Ovary (tissue), 9 donors: ENCODE results near the gene F10. TPM values are rescaled to one million over a fixed set of nuclear protein-coding genes. Genes with fewer than 3 reads are reported as not detected.

Experiments
- DNase-seq, 5 donors: peaks; one replicate each; pipeline ENCODE4 v3.0.0-alpha.2; 2019 to 2020
- H3K27ac ChIP-seq, 2 donors: fragments of 200-600 bp; one replicate each; pipeline versions ENCODE4 v1.5.1 to v1.8.0; 2019 to 2022
- H3K27me3 ChIP-seq: fragments of 200-600 bp; one replicate; pipeline ENCODE4 v1.8.0; 2022
- H3K36me3 ChIP-seq: fragments of 200-600 bp; sonication (generic); one replicate; pipeline ENCODE4 v1.5.1; 2019
- H3K4me1 ChIP-seq: one replicate; pipeline ENCODE4 v1.8.1; 2013; ENCODE audit warnings: mild to moderate bottlenecking, moderate library complexity; ENCODE audit not compliant: insufficient read depth
- H3K4me3 ChIP-seq: fragments of 200-600 bp; sonication (generic); one replicate; pipeline ENCODE4 v1.5.1; 2017
- H3K9me3 ChIP-seq, 2 donors: fragments of 200-600 bp in 1 of 2; sonication (generic) in 1 of 2; one replicate each; pipeline versions ENCODE4 v1.5.1 to v1.8.1; 2013 to 2019; ENCODE audit warnings: mild to moderate bottlenecking in 1 of 2, moderate library complexity in 1 of 2
- EP300 ChIP-seq: sonication (generic); formaldehyde crosslinking; IDR thresholded peaks from one replicate; pipeline ENCODE4 v1.6.1; 2017; ENCODE audit warnings: antibody characterized with exemption
- POLR2A ChIP-seq: fragments of 450-650 bp; IDR thresholded peaks from one replicate; pipeline ENCODE4 v1.6.1; 2017; ENCODE audit warnings: antibody characterized with exemption, mild to moderate bottlenecking, moderate library complexity
- WGBS, 3 donors: extraction: QIAGEN DNeasy Blood & Tissue Kit in 1 of 3; methylation state at CpG; one replicate each; pipeline versions ENCODE4 v1.1.5 to v1.1.7; 2013 to 2017; 5-methylcytosine and 5-hydroxymethylcytosine counted together
- intact Hi-C, 4 donors: fragments of 100-400 bp; cut with DNase I; formaldehyde crosslinking; loops; one replicate each; pipeline versions ENCODE4 v1.11.0 to v1.15.1; 2022 to 2023
- polyA plus RNA-seq, 2 donors: library from polyadenylated mRNA; stranded (reverse); fragments of 200-250 nt in 1 of 2; fragments of 350-450 nt in 1 of 2; fragmentation: Illumina TruSeq in 1 of 2; extraction: RNeasy Lipid Tissue Mini Kit (QIAGEN cat#74804) in 1 of 2; gene quantifications; one replicate each; pipeline ENCODE4 v1.2.3, GENCODE V29; 2013 to 2014
- small RNA-seq: library from RNA; depleted of rRNA; stranded (forward); fragments of <200 nt; gene quantifications from one replicate; pipeline ENCODE3, GENCODE V24; 2016
- total RNA-seq, 7 donors: library from RNA; depleted of rRNA in 2 of 7; stranded (reverse); fragments of >200 nt in 2 of 7; fragmentation: NEBNext Ultra II Directional in 3 of 7; extraction: Animal tissue kit (Norgen Biotek cat#: 25700) in 3 of 7; gene quantifications; one replicate each; pipeline versions ENCODE4 v1.1.0 to v1.2.4, GENCODE V29; 2016 to 2023
- TF ChIP-seq, protein P1 (sequence below), 3 donors: fragments of 450-650 bp in 2 of 3; fragments of 200-600 bp in 1 of 3; IDR thresholded peaks; one replicate each; pipeline versions ENCODE4 v1.5.1 to v1.8.0; 2016 to 2022; ENCODE audit warnings: antibody characterized with exemption in 3 of 3, mild to moderate bottlenecking in 1 of 3
- donor health status: DM: no; HTN: no; CAD: no; lungs with moderate emphysema.
- donor health status: DM: no; HTN: no; CAD: no.
- donor health status: Bipolar disorder and iron deficiency.
- donor health status: DM: yes; HTN: yes; CAD: no.
- donor health status: DM: no; HTN: no; CAD: no.
- donor health status: DM: yes; HTN: yes; CAD: no.

F10 gene
- total and polyA plus RNA-seq, 9 donors: 13.8 to 41.7 (median 28.3) TPM

DNA sequence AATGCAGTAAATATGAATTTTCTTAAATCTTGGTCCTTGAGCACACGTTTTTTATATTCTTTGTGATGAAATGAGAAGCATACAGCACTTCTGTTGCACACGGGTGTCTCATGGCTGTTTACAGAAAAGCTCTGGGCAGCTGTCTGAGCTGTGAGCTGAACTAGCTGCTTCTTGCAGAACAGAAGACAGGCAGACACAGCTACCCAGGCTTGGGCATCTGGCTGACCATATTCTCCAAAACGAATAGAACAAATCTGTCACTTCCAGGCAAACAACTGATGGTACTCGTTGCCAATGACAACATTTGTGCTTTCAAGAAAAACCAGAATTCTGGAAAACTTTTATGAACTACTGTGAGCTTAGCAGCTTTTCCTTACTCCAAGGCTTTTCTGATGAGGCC lies 69.7 kb downstream of the F10 start:
- Histone ChIP-seq H3K9me3 (no peaks in the 10 kb centered on the region), H3K27me3 (no peaks in the 10 kb centered on the region), H3K27ac (no peak overlapping the region), H3K36me3 (no peaks in the 10 kb centered on the region), H3K4me1 (no peaks in the 10 kb centered on the region), H3K4me3 (no peak overlapping the region)
- 51 to 67% (median 67%) methylated on average over 4 of the region's 4 CpGs for WGBS, 3 donors
- no peak for DNase-seq
- no peak for TF ChIP-seq POLR2A
- TF ChIP-seq, protein P1, sequence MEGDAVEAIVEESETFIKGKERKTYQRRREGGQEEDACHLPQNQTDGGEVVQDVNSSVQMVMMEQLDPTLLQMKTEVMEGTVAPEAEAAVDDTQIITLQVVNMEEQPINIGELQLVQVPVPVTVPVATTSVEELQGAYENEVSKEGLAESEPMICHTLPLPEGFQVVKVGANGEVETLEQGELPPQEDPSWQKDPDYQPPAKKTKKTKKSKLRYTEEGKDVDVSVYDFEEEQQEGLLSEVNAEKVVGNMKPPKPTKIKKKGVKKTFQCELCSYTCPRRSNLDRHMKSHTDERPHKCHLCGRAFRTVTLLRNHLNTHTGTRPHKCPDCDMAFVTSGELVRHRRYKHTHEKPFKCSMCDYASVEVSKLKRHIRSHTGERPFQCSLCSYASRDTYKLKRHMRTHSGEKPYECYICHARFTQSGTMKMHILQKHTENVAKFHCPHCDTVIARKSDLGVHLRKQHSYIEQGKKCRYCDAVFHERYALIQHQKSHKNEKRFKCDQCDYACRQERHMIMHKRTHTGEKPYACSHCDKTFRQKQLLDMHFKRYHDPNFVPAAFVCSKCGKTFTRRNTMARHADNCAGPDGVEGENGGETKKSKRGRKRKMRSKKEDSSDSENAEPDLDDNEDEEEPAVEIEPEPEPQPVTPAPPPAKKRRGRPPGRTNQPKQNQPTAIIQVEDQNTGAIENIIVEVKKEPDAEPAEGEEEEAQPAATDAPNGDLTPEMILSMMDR (IDR thresholded peaks at IDR 0.05): no peak
- TF ChIP-seq EP300: no peak
- intact Hi-C loops: no loop called here

DNA sequence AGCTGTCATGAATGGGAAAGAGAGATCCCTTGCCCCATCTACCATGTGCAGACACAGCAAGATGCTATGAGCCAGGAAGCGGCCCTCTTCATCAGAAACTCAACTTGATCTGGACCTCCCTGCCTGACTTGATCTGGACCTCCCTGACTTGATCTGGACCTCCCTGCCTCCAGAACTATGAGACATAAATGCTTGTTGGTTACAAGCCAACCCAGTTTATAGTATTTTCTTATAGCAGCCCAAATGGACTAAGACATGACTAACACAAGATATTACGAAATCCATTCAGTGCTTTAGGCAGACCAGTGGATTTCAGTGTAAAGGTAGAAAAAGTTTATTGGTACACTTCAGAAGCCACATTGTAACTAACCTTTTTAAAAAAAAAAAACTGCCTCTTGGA lies 70.3 kb downstream of the F10 start:
- H3K4me1 ChIP-seq: no peaks in the 10 kb centered on the region
- no peak overlapping the region for H3K27ac ChIP-seq
- no peak for TF ChIP-seq POLR2A
- TF ChIP-seq, protein P1 (IDR thresholded peaks at IDR 0.05): no peak
- TF ChIP-seq EP300: no peak
- no peak overlapping the region for H3K4me3 ChIP-seq
- H3K36me3 ChIP-seq: no peaks in the 10 kb centered on the region
- intact Hi-C loops: no loop called here
- 89 to 98% (median 97%) methylated on average over 2 of the region's 2 CpGs for WGBS, 3 donors
- DNase-seq: no peak
- no peaks in the 10 kb centered on the region for H3K9me3 ChIP-seq
- no peaks in the 10 kb centered on the region for H3K27me3 ChIP-seq

DNA sequence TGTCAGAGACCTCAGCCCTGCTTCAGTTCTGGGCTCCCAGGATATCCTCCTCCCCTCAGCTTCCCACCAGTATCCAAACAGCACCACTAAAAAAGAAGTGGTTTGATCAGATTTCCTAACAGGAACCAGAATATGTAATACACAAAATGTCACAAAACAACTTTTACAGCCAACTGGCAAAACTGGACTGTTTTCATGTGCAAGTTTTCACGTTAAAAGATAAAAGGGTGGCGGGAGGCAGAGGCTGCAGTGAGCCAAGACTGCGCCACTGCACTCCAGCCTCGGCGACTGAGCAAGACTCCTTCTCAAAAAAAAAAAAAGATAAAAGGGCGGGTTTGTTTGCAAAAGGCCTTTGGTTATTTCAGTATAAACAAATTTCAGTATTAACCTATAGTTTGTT lies 72.8 kb downstream of the F10 start:
- H3K4me1 ChIP-seq: no peaks in the 10 kb centered on the region
- no peak overlapping the region for H3K27ac ChIP-seq
- no peaks in the 10 kb centered on the region for H3K27me3 ChIP-seq
- no peak for DNase-seq
- TF ChIP-seq POLR2A (no peak), EP300 (no peak)
- TF ChIP-seq, protein P1 (IDR thresholded peaks at IDR 0.05): no peak
- H3K36me3 ChIP-seq: no peaks in the 10 kb centered on the region
- intact Hi-C loops: no loop called here
- H3K9me3 ChIP-seq: no peaks in the 10 kb centered on the region
- no peak overlapping the region for H3K4me3 ChIP-seq
- WGBS, 3 donors: 58 to 69% (median 64%) methylated on average over 6 of the region's 6 CpGs

DNA sequence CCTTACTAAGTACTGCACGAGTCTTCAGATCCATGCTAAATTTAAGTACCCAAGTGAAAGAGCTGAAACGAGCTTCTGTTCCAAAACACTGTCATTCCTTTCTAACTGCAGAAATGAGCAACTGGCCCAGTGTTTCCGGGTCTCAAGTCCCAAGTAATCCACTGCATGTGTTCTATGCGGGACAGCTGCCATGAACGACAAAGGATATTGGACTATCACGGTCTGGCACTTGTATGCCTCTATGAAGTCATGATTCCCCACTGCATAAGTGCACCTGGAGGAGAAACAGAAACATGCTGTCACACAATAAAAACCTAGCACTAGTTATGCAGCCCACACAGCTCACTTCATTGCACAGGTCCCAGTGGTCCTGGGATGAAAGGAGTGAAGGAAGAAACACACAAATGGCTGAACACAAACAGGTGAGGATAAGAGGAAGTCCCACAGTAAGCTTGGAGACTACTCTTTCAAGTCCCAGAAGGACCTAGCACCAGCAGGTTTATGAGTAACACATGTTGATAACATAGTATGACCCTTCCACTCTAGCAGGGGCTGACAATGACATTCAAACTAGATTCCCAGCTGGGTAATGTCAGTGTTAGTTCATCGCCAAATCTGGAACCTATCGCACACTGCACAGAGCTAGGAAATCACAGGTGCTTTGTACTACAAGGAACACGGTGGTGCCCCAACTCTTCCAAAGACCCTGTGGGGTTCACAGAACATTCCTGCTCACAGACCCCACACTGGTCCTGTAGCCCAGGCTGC lies 74.6 kb downstream of the F10 start:
- H3K36me3 ChIP-seq: no peaks in the 10 kb centered on the region
- no peak for DNase-seq
- 87 to 91% (median 88%) methylated on average over 9 of the region's 9 CpGs for WGBS, 3 donors
- TF ChIP-seq, protein P1 (IDR thresholded peaks at IDR 0.05): no peak
- no peak for TF ChIP-seq POLR2A
- H3K9me3 ChIP-seq: no peaks in the 10 kb centered on the region
- H3K27me3 ChIP-seq: no peaks in the 10 kb centered on the region
- H3K4me1 ChIP-seq: no peaks in the 10 kb centered on the region
- no peak overlapping the region for H3K27ac ChIP-seq
- no peak overlapping the region for H3K4me3 ChIP-seq
- intact Hi-C loops: no loop called here

Small RNA genes lying within 50 kb of the gene (small RNA-seq; reads per million reads assigned to genes)
- not detected for gene AL137002.1

Other genes with a start within 250 kb of the F10 start
- 10 to 100 TPM in 3 of 7 donors, 1 to 10 TPM in 4; 6.7 to 22.2 (median 8.7) TPM for gene MCF2L, start 153.6 kb upstream of the F10 start, total RNA-seq
- gene MCF2L, start 153.6 kb upstream of the F10 start, polyA plus RNA-seq: 10 to 100 TPM in 1 of 2 donors, 1 to 10 TPM in 1; 5.6 to 10.8 TPM
- gene F7, start 17.0 kb upstream of the F10 start, total RNA-seq: 1 to 10 TPM in 2 of 7 donors, under 1 TPM in 3, not detected in 2; 0.11 to 2.1 (median 0.43) TPM
- under 1 TPM; 0.17 to 0.22 TPM for gene F7, start 17.0 kb upstream of the F10 start, polyA plus RNA-seq
- not detected for gene PROZ, start 35.8 kb downstream of the F10 start, total RNA-seq
- gene PROZ, start 35.8 kb downstream of the F10 start, polyA plus RNA-seq: not detected
- gene PCID2, start 85.9 kb downstream of the F10 start, total RNA-seq: 10 to 100 TPM; 43.5 to 56.2 (median 53.5) TPM
- 10 to 100 TPM; 46.1 to 55.9 TPM for gene PCID2, start 85.9 kb downstream of the F10 start, polyA plus RNA-seq
- 10 to 100 TPM; 41.1 to 66.4 (median 50.0) TPM for gene CUL4A, start 86.8 kb downstream of the F10 start, total RNA-seq
- gene CUL4A, start 86.8 kb downstream of the F10 start, polyA plus RNA-seq: 10 to 100 TPM; 24.0 to 43.5 TPM
- 100 to 1,000 TPM in 6 of 7 donors, 10 to 100 TPM in 1; 51.7 to 167 (median 144) TPM for gene LAMP1, start 174.4 kb downstream of the F10 start, total RNA-seq
- 100 to 1,000 TPM; 110 to 212 TPM for gene LAMP1, start 174.4 kb downstream of the F10 start, polyA plus RNA-seq
- gene GRTP1, start 241.3 kb downstream of the F10 start, total RNA-seq: 10 to 100 TPM in 6 of 7 donors, 1 to 10 TPM in 1; 7.1 to 14.8 (median 12.2) TPM
- 10 to 100 TPM in 1 of 2 donors, 1 to 10 TPM in 1; 3.0 to 11.1 TPM for gene GRTP1, start 241.3 kb downstream of the F10 start, polyA plus RNA-seq